Fibroblast of villous mesenchyme (primary cell): ENCODE data around the gene NLRP3. TPM values are rescaled to one million over a fixed set of nuclear protein-coding genes. Genes with fewer than 3 reads are reported as not detected.
"Not testable (repeated sequence)": the region's sequence is repeated elsewhere in the genome, so short reads cannot be mapped to it uniquely, and the experiment has no call there.

ENCODE experiments used
- DNase-seq: peaks from one replicate; pipeline ENCODE4 v3.0.0-alpha.2; 2010; ENCODE audit warnings: low read depth
- H3K4me3 ChIP-seq: 2 replicates; pipeline ENCODE4 v1.5.1; 2011; ENCODE audit warnings: low read depth, mild to moderate bottlenecking, low read length
- CTCF ChIP-seq: IDR thresholded peaks from 2 replicates; pipeline ENCODE4 v1.5.1; 2012; ENCODE audit warnings: low read depth, mild to moderate bottlenecking, low read length; ENCODE audit not compliant: insufficient read depth
- total RNA-seq: library from RNA; depleted of rRNA; stranded (reverse); fragments of >200 nt; gene quantifications from 2 replicates; pipeline ENCODE4 v1.2.3, GENCODE V29; 2012

NLRP3 gene
- total RNA-seq, 1 donor: 0.43 TPM

- TF ChIP-seq CTCF: no peak
- H3K4me3 ChIP-seq: no peak overlapping the region
- no peak for DNase-seq
These were observed 29.8 kb upstream of the NLRP3 start for GRCh38 chr1:247386217-247386616.

- peak; percentile 64 for DNase-seq
- no peak overlapping the region for H3K4me3 ChIP-seq
- TF ChIP-seq CTCF: no peak
These were observed 29.3 kb upstream of the NLRP3 start for GRCh38 chr1:247386687-247387086.

- no peak overlapping the region for H3K4me3 ChIP-seq
- DNase-seq: no peak
- TF ChIP-seq CTCF: no peak
These were observed 28.9 kb upstream of the NLRP3 start for GRCh38 chr1:247387096-247387495.

GRCh38 chr1:247387565-247387964 is 28.4 kb upstream of the NLRP3 start:
- H3K4me3 ChIP-seq: no peak overlapping the region
- no peak for TF ChIP-seq CTCF
- DNase-seq: no peak

- DNase-seq: peak; percentile 82
- peak overlapping the region; percentile 17 for H3K4me3 ChIP-seq
- TF ChIP-seq CTCF: peak; percentile 97
These were observed 25.7 kb upstream of the NLRP3 start for GRCh38 chr1:247390116-247390791.

- no peak for TF ChIP-seq CTCF
- DNase-seq: no peak
- no peak overlapping the region for H3K4me3 ChIP-seq
These were observed 25.0 kb upstream of the NLRP3 start for GRCh38 chr1:247390996-247391395.

GRCh38 chr1:247392088-247392487 is 23.9 kb upstream of the NLRP3 start:
- no peak for TF ChIP-seq CTCF
- DNase-seq: no peak
- no peak overlapping the region for H3K4me3 ChIP-seq

GRCh38 chr1:247395075-247395474 is 20.9 kb upstream of the NLRP3 start:
- not testable (repeated sequence) for DNase-seq, H3K4me3 ChIP-seq
